Osteocyte (in vitro differentiated cells): ENCODE data around the gene DCAF7. TPM values are rescaled to one million over a fixed set of nuclear protein-coding genes. Genes with fewer than 3 reads are reported as not detected.

Experiments used
- DNase-seq: peaks from one replicate; pipeline ENCODE4 v3.0.0; 2021; ENCODE audit warnings: mixed read lengths; ENCODE audit not compliant: unreplicated experiment; ENCODE audit errors: extremely low spot score
- H3K27ac Mint-ChIP-seq: one replicate; pipeline ENCODE4 v1.8.0; 2021; ENCODE audit warnings: mild to moderate bottlenecking, mixed read lengths; ENCODE audit not compliant: unreplicated experiment
- H3K27me3 Mint-ChIP-seq: one replicate; pipeline ENCODE4 v1.8.0; 2021; ENCODE audit warnings: mixed read lengths; ENCODE audit not compliant: unreplicated experiment
- H3K36me3 Mint-ChIP-seq: one replicate; pipeline ENCODE4 v1.8.0; 2021; ENCODE audit warnings: mixed read lengths; ENCODE audit not compliant: unreplicated experiment
- H3K4me1 Mint-ChIP-seq: one replicate; pipeline ENCODE4 v1.8.0; 2021; ENCODE audit warnings: mixed read lengths; ENCODE audit not compliant: unreplicated experiment
- H3K4me3 Mint-ChIP-seq: one replicate; pipeline ENCODE4 v1.8.0; 2021; ENCODE audit warnings: mild to moderate bottlenecking, moderate library complexity, mixed read lengths; ENCODE audit not compliant: unreplicated experiment
- H3K9me3 Mint-ChIP-seq: one replicate; pipeline ENCODE4 v1.8.0; 2021; ENCODE audit warnings: mixed read lengths; ENCODE audit not compliant: unreplicated experiment
- CTCF ChIP-seq: fragments of 200-600 bp; sonication (generic); IDR thresholded peaks from 2 replicates; pipeline ENCODE4 v1.5.0; 2021; ENCODE audit warnings: antibody characterized with exemption, mild to moderate bottlenecking, moderate library complexity
- total RNA-seq: library from RNA; stranded (reverse); gene quantifications from 2 replicates; pipeline ENCODE4 v1.2.1, GENCODE V29; 2021

The DCAF7 gene
- total RNA-seq, 1 donor from 2014 or later = 93.9 TPM

DNA sequence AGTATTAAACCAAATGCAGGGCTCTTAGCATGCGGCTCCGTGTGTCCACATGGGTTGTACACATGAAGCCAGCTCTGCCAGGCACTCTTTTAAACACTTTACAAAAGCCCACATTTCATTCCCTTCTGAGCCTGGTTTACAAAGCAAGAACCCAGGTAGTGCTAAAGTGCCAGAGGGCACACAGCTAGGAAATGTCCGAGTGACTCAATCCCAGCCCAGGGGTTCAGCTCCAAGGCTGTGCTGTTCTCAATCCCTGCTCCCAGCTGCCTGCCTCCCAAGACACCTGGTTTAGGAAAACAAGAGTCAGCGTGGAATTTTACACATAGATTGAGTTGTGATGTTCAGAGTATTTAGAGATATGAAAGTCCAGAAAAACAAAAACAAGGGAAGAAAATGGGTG, 13.3 kb upstream of the DCAF7 start:
- no peak overlapping the region for H3K27ac Mint-ChIP-seq
- no peak for TF ChIP-seq CTCF
- H3K27me3 Mint-ChIP-seq = peaks cover 7% of the 10 kb centered on the region
- H3K4me3 Mint-ChIP-seq = no peak overlapping the region
- no peaks in the 10 kb centered on the region for H3K9me3 Mint-ChIP-seq
- H3K36me3 Mint-ChIP-seq = no peaks in the 10 kb centered on the region
- H3K4me1 Mint-ChIP-seq = no peaks in the 10 kb centered on the region
- no peak for DNase-seq

DNA sequence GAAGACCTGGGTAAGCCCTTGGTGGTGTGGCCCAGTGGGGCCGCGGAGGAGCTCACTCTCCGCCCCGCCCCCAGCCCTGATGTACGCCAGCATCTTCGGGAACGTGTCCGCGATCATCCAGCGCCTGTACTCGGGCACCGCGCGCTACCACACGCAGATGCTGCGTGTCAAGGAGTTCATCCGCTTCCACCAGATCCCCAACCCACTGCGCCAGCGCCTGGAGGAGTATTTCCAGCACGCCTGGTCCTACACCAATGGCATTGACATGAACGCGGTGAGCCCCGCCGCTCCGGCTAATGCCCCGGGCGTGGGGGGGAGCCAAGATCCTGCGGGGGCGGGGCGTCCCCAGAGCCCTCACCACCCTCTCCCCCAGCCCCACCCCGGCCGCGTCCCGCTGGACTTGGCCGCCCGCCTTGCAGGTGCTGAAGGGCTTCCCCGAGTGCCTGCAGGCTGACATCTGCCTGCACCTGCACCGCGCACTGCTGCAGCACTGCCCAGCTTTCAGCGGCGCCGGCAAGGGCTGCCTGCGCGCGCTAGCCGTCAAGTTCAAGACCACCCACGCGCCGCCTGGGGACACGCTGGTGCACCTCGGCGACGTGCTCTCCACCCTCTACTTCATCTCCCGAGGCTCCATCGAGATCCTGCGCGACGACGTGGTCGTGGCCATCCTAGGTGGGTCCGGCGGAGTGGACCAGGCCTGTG, 12.1 kb upstream of the DCAF7 start:
- Mint-ChIP-seq H3K4me1 (no peaks in the 10 kb centered on the region), H3K36me3 (no peaks in the 10 kb centered on the region), H3K27me3 (peaks cover 7% of the 10 kb centered on the region), H3K27ac (no peak overlapping the region), H3K4me3 (no peak overlapping the region), H3K9me3 (no peaks in the 10 kb centered on the region)
- no peak for TF ChIP-seq CTCF
- DNase-seq = no peak

GRCh38 chr17:63538693-63539595, 11.3 kb upstream of the DCAF7 start:
- H3K27ac Mint-ChIP-seq = no peak overlapping the region
- TF ChIP-seq CTCF = no peak
- no peaks in the 10 kb centered on the region for H3K9me3 Mint-ChIP-seq
- no peak overlapping the region for H3K4me3 Mint-ChIP-seq
- H3K27me3 Mint-ChIP-seq = peaks cover 7% of the 10 kb centered on the region
- no peaks in the 10 kb centered on the region for H3K36me3 Mint-ChIP-seq
- H3K4me1 Mint-ChIP-seq = no peaks in the 10 kb centered on the region
- no peak for DNase-seq

DNA sequence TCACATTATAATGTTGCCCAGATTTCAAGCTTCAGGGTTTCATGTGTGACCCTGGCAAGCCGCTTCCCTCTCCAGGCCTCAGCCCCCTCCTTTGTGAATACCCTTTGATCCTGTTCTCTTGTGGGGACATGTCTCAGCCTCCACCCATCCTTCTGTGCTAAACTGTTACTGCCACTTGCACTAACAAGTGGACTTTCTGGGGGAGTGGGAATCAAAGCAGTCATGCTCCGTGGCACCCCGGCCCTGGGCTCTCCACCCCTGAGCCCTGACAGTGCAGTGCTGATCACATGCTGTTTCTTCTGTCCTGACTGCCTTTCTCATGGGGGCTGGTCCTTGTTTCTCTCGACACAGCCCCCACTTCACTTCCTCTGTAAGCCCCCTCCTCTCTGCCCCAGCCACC, 9.7 kb upstream of the DCAF7 start:
- Mint-ChIP-seq H3K27ac (no peak overlapping the region), H3K9me3 (no peaks in the 10 kb centered on the region), H3K36me3 (no peaks in the 10 kb centered on the region), H3K4me1 (no peaks in the 10 kb centered on the region), H3K27me3 (peaks cover 7% of the 10 kb centered on the region), H3K4me3 (no peak overlapping the region)
- TF ChIP-seq CTCF = no peak
- DNase-seq = no peak

- Mint-ChIP-seq H3K27ac (no peak overlapping the region), H3K9me3 (no peaks in the 10 kb centered on the region), H3K36me3 (no peaks in the 10 kb centered on the region), H3K4me1 (no peaks in the 10 kb centered on the region), H3K27me3 (peaks cover 7% of the 10 kb centered on the region), H3K4me3 (no peak overlapping the region)
- DNase-seq = no peak
- no peak for TF ChIP-seq CTCF
These were observed 8.1 kb upstream of the DCAF7 start for GRCh38 chr17:63542218-63542545.
